22Rv1 (cell line): ENCODE results near the gene HOXB4.

Source experiments
- H3K27ac ChIP-seq: fragments of 450-650 bp; 2 replicates; pipeline ENCODE4 v1.5.1; 2017
- ZFX ChIP-seq: fragments of 450-650 bp; IDR thresholded peaks from 2 replicates; pipeline ENCODE4 v1.6.1; 2017; ENCODE audit warnings: antibody characterized with exemption, borderline replicate concordance
- TF ChIP-seq, protein P1 (sequence below): fragments of 450-650 bp; IDR thresholded peaks from 2 replicates; pipeline ENCODE4 v1.5.1; 2017; ENCODE audit warnings: mild to moderate bottlenecking

The HOXB4 gene

DNA sequence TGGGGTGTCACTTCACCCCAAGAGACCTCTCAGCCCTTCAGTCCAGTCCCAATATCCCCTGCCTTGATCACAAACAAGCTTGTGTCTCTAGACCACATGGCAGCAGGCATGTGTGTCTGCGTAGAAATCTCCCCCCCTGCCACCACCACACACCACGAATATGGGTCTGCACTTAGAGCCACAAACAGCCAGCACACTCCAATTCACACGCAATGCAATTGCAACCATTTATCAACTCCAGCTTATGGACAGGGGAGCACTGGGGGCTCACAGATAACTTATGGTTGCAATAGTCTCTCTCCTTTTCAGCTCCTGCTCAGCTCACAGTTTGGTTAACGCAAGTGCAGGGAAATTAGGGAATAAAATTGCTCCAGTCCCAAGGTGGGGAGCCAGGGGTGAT is 45.4 kb upstream of the HOXB4 start:
- no peak for TF ChIP-seq ZFX
- TF ChIP-seq, protein P1, sequence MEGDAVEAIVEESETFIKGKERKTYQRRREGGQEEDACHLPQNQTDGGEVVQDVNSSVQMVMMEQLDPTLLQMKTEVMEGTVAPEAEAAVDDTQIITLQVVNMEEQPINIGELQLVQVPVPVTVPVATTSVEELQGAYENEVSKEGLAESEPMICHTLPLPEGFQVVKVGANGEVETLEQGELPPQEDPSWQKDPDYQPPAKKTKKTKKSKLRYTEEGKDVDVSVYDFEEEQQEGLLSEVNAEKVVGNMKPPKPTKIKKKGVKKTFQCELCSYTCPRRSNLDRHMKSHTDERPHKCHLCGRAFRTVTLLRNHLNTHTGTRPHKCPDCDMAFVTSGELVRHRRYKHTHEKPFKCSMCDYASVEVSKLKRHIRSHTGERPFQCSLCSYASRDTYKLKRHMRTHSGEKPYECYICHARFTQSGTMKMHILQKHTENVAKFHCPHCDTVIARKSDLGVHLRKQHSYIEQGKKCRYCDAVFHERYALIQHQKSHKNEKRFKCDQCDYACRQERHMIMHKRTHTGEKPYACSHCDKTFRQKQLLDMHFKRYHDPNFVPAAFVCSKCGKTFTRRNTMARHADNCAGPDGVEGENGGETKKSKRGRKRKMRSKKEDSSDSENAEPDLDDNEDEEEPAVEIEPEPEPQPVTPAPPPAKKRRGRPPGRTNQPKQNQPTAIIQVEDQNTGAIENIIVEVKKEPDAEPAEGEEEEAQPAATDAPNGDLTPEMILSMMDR: no peak
- no peak overlapping the region for H3K27ac ChIP-seq

DNA sequence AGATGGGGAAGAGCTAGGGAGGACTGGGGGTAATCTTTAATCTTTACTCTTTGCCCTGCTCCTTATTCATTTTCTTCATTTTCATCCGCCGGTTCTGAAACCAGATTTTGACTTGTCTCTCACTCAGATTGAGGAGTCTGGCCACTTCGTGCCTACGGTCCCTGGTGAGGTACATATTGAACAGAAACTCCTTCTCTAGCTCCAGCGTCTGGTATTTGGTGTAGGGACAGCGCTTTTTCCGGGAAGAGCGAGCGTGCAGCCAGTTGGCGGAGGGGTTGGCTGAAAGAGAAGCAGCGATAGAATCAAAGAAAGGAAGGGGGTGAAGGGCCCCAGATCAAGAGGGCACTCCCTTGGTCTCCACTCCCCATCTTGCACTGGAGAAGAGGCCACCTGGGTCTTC is 44.7 kb upstream of the HOXB4 start:
- H3K27ac ChIP-seq: no peak overlapping the region
- no peak for TF ChIP-seq ZFX
- TF ChIP-seq, protein P1: no peak

DNA sequence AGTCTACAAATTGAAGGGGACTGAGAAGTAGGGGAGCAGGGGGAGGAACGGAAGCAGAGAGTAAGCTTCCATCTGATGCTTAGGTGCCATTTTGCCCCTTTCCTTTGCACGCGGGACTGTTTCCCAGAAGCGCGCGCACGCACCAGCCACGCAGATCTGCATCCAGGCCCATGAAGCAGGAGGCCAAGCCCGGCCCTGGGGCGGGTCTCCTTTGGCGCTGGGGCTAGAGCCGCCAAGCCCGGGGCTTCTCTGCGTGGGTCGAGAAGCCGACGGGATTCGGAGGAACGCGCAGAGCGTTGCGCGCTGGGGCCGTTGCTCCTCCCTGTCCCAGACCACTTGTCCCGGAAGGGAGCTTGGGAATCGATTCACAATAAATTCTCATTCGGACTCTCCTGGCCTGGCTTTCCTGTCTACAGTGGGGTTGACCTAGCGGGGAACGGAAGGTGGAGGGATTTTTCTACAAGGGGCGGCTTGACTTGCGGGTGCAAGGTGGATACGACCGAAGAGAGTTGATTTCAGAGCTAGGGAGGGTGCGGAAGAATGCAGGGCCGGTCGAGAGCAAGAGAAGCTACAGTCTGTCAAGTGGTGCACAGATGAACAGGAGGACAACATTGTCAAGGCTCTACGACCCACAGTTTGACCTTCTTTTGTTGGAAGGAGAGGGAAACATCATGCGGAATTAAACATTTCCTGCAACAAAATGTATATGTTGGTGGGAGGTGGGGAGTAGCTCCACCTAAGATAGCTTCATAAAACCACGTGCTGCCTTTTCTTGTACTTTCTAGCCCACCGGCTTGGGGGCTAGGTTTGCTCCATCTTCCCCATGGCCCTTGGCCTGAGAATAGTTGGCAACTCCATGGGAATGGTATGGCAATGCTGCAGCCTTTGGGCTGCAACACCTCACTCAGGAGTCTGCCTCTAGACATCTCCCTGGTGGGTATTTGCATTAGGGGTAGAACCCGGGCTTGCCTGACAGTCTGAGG is 43.6 kb upstream of the HOXB4 start:
- no peak for TF ChIP-seq ZFX
- TF ChIP-seq, protein P1: no peak

DNA sequence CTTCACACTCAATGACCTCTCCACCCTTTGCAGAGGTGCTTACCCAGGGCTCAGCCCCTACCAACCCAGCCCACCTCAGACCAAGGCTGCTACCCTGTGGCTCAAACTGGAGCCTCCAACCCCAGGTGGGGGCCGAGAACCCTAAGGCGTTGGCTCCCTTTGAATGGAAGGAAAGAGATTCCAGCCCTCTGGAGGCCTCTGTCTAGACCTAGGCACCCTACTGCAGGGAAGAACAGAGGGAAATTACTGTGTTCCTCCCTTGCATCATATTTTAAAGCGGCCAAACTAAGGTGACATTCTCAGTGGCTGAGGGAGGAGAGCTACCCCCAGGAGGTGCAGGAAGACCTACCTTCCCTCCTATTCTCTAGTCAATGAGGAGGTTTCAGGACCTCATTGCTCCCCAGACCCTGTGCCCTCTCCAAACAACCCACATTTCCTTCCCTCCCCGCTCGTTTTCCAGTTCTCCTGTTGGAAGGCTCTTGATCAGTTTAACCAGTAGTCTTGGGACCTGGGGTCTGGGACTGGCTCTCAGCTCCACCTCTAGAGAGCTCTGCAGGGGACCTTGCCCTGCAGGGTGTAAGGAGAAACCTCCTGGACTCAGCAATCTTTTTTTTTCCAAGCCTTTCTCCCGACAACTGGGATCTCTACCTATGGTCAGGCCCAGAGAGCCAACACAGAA is 42.5 kb upstream of the HOXB4 start:
- no peak overlapping the region for H3K27ac ChIP-seq
- no peak for TF ChIP-seq ZFX
- TF ChIP-seq, protein P1: no peak

More for the DNA sequence above, 43.6 kb upstream of the HOXB4 start:
- H3K27ac ChIP-seq: no peak overlapping the region

DNA sequence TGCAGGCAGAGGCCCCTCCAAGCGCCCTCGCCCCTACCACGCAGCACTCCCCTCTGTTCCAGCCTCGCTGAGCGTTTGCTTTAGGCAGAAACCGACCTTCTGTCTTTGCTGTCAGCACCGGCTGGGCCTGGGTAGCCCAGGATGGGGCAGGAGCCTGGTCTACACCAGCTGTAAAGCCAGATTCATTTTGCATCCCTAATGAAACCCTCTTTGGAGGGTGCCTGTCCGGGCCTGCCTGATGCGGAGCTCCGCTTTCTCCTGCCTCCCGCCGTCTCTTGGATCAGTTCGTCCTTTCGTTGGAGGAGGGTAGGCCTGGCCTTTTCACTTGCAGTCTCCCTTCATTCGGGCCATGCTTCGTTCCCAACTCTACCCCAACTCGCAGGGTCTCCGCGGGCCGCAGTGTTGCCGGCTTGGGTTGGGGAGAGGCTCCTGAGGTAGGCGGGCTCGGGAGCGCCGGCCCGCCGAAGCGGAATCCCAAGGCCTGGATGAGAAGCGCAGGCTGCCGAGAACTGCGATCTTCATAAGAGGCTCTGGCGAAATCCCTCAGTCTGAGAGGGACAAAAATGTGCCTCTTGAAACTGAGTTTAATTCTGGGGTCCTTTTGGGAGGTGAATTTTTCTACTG is 41.8 kb upstream of the HOXB4 start:
- TF ChIP-seq, protein P1: no peak
- no peak for TF ChIP-seq ZFX
- peak overlapping the region; percentile 23; the same call in 1 of the 2 replicates for H3K27ac ChIP-seq

DNA sequence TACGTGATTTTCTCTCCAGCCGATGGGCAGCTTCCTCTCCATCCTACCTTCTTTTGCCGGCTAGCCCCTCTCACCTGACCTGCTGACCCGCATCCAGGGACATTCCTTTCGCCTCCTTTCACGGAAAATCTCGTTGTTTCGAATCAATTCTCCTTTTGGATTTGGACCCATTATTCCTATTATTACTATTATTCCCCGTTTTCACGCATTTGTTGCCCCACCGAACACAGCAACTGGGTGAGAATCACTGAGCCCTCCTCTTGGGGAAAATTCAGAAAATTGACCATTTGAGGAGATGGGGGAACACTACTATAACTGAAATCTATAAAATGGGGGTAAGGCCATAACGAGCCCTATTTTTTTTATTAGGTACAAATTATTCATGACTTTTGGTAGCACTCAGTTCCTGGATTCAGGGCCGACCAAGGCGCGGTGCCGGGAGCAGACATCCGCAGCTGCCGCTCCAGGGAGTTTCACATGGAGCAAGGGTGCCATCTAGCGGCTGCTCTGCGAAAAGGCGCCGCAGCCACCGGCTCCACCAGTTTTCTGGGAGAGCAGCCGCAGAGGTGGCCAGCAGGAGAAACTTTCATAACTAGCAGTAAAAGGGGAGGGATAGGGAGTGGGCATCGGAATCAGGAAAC is 40.2 kb upstream of the HOXB4 start:
- TF ChIP-seq, protein P1: peak; percentile 93
- TF ChIP-seq ZFX: no peak
- peak overlapping the region; percentile 96; the same call in 1 of the 2 replicates for H3K27ac ChIP-seq
